GM12864 (cell line): ENCODE data around the gene TAPBP.
"Not testable (repeated sequence)": the region's sequence is repeated elsewhere in the genome, so short reads cannot be mapped to it uniquely, and the experiment has no call there.

ENCODE experiments used
- DNase-seq: peaks from one replicate; pipeline ENCODE4 v3.0.0-alpha.2; 2011; ENCODE audit warnings: low read depth
- H3K4me3 ChIP-seq: 2 replicates; pipeline ENCODE4 v1.5.1; 2011; ENCODE audit warnings: mild to moderate bottlenecking, low read depth, low read length, control low read depth
- CTCF ChIP-seq: IDR thresholded peaks from 2 replicates; pipeline ENCODE4 v1.5.1; 2011; ENCODE audit warnings: low read depth, mild to moderate bottlenecking, moderate library complexity, low read length, control low read depth, inconsistent platforms; ENCODE audit errors: missing control alignments

Gene TAPBP

GRCh38 chr6:33279257-33279695 lies 34.6 kb downstream of the TAPBP start:
- no peak for DNase-seq
- no peak for TF ChIP-seq CTCF
- no peak overlapping the region for H3K4me3 ChIP-seq

- DNase-seq, result no peak
- TF ChIP-seq CTCF, result no peak
- no peak overlapping the region for H3K4me3 ChIP-seq
These were observed 35.1 kb downstream of the TAPBP start for GRCh38 chr6:33278810-33279209.

- H3K4me3 ChIP-seq, result peak overlapping the region; percentile 3; the same call in 1 of the 2 replicates
- no peak for TF ChIP-seq CTCF
- no peak for DNase-seq
These were observed 35.5 kb downstream of the TAPBP start for GRCh38 chr6:33278392-33278741.

GRCh38 chr6:33277663-33278391 lies 36.1 kb downstream of the TAPBP start:
- no peak for TF ChIP-seq CTCF
- H3K4me3 ChIP-seq, result peak overlapping the region; percentile 84
- no peak for DNase-seq

- DNase-seq, result peak; percentile 52
- TF ChIP-seq CTCF, result peak; percentile 60
- peak within 1 kb of the TSS; percentile 84 for H3K4me3 ChIP-seq
These were observed 36.8 kb downstream of the TAPBP start, which contains the start of gene B3GALT4 for GRCh38 chr6:33276864-33277662. B3GALT4 (plus strand) TSS chr6:33277123; CDS start chr6:33277420, 297 bp downstream.

- no peak for TF ChIP-seq CTCF
- no peak for DNase-seq
- H3K4me3 ChIP-seq, result peak overlapping the region; percentile 84
These were observed 37.4 kb downstream of the TAPBP start for GRCh38 chr6:33276581-33276863.

GRCh38 chr6:33275795-33276580 lies 37.9 kb downstream of the TAPBP start:
- H3K4me3 ChIP-seq, result peak overlapping the region; percentile 84
- DNase-seq, result not testable (repeated sequence)
